ENCODE measurements around the gene SNX2.
"Not testable (repeated sequence)": the region's sequence is repeated elsewhere in the genome, so short reads cannot be mapped to it uniquely, and the experiment has no call there.

The SNX2 gene

GRCh38 chr5:122844910-122845228 is 70.0 kb downstream of the SNX2 start:
- peak overlapping the region; percentile 88 to 93 for H3K4me3 ChIP-seq (ENCODE audit: low read depth in 1 of 2, low read length in 2 of 2)
- H3K27ac ChIP-seq (ENCODE audit: low read length): peak overlapping the region; percentile 82
- H3K4me1 ChIP-seq (ENCODE audit: control insufficient read depth in 1 of 2, insufficient read depth in 2 of 2, low read length in 2 of 2): peaks cover 8 to 9% of the 10 kb centered on the region in 2 donors
- H3K36me3 ChIP-seq (ENCODE audit: control insufficient read depth in 1 of 2, insufficient read depth in 2 of 2, low read length in 2 of 2): peaks cover 0 to 6% of the 10 kb centered on the region in 2 donors
- no peaks in the 10 kb centered on the region for H3K9me3 ChIP-seq (ENCODE audit: control insufficient read depth in 1 of 2, low read length in 2 of 2)
- no peaks in the 10 kb centered on the region for H3K27me3 ChIP-seq (ENCODE audit: low read depth, low read length)

DNA sequence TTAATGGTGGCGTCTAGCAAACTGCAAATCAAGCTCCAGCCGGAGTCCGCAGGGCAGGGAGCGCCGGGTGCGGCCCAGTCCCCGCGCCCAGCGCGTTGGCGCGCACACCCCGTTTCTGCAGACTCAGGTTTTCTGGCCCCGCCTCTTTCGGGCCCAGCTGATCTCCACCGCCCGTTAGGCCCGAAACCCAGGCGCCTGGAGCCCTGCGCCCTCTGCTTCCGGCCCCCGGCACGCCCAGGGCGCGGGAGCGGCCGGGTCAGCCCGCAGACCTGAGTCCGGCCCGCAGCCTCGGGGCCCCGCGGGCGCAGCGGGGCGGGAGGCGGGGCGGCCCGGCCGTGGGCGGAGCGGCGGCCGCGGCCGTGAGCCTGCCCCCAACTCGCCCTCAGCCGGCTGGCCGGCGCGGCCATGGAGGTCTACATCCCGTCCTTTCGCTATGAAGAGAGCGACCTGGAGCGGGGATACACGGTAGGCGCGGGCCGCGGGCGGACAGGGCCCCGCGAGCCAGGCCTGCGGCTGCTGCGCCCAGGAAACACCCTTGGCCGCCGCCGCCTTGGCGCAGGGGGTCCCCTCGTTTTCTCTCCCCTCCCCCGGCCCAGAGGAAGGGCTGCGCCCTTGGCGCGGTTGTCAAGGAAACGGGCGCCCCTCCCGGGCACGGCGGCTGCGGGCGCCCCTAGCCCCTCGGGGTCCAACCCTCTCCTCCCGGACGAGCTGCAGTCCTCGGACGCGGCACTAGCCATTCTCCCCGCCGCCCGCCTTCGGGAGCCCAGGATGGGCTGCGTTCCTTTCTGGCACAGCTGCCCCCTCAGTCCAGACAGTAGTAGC is 70.6 kb downstream of the SNX2 start, which contains the start of gene SNX24:
TSS of gene SNX24 (plus strand) at position 385 of the 822 bp plus-strand sequence. CDS start at position 406, 21 bp downstream.
- Histone ChIP-seq H3K36me3 (ENCODE audit: control insufficient read depth in 1 of 2, insufficient read depth in 2 of 2, low read length in 2 of 2) (peaks cover 0 to 6% of the 10 kb centered on the region in 2 donors), H3K27me3 (ENCODE audit: low read depth, low read length) (no peaks in the 10 kb centered on the region), H3K9me3 (ENCODE audit: control insufficient read depth in 1 of 2, low read length in 2 of 2) (no peaks in the 10 kb centered on the region), H3K4me3 (ENCODE audit: low read depth in 1 of 2, low read length in 2 of 2) (peak within 1 kb of the TSS; percentile 88 to 93), H3K4me1 (ENCODE audit: control insufficient read depth in 1 of 2, insufficient read depth in 2 of 2, low read length in 2 of 2) (peaks cover 8 to 9% of the 10 kb centered on the region in 2 donors), H3K27ac (ENCODE audit: low read length) (peak within 1 kb of the TSS; percentile 82)

DNA sequence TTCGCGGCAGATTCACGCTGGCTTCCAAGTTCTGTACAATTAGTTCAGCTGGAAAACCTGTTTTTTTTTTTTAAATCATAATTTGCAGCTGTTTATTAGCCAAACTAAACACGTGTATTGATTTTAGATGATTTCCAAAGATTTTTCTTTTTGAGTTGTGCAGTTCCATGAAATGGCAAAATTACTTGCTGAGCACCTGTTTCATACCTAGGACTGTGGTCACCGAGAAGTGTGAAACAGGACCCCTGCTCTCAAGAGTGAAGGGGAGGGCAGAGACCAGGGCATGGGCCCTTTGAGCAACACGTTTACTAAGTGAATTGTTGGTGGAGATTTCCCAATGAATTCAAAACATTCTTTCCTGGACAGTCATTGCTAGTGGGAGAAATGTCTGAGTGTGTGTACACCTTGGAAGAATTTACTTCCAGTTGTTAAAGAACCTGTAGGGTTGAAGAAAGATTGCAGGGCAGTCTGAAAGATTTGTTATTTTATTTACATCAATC is 71.2 kb downstream of the SNX2 start:
- Histone ChIP-seq H3K27me3 (ENCODE audit: low read depth, low read length) (no peaks in the 10 kb centered on the region), H3K4me3 (ENCODE audit: low read depth in 1 of 2, low read length in 2 of 2) (peak overlapping the region; percentile 69 to 93), H3K4me1 (ENCODE audit: control insufficient read depth in 1 of 2, insufficient read depth in 2 of 2, low read length in 2 of 2) (peaks cover 8 to 9% of the 10 kb centered on the region in 2 donors), H3K9me3 (ENCODE audit: control insufficient read depth in 1 of 2, low read length in 2 of 2) (no peaks in the 10 kb centered on the region), H3K36me3 (ENCODE audit: control insufficient read depth in 1 of 2, insufficient read depth in 2 of 2, low read length in 2 of 2) (peaks cover 0 to 6% of the 10 kb centered on the region in 2 donors), H3K27ac (ENCODE audit: low read length) (peak overlapping the region; percentile 76)

DNA sequence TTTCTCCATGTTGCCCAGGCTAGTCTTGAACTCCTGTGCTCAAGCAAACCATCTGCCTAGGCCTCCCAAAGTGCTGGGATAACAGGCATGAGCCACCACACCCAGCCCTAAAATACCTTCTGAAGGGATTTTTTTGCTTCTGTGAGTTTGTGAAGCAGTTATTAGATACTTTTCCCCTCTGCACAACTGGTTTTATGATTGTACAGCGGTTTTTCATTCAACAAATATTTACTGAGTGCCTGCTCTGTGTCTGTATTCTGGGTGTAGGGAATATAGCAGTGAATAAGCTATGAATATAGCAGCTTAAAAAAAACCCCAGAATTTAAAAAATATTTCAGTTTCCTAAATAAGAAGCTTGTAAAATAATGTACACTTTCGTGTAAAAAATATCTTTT is 72.8 kb downstream of the SNX2 start:
- Histone ChIP-seq H3K4me3 (ENCODE audit: low read depth in 1 of 2, low read length in 2 of 2) (no peak overlapping the region), H3K9me3 (ENCODE audit: control insufficient read depth in 1 of 2, low read length in 2 of 2) (no peaks in the 10 kb centered on the region), H3K4me1 (ENCODE audit: control insufficient read depth in 1 of 2, insufficient read depth in 2 of 2, low read length in 2 of 2) (peaks cover 8 to 9% of the 10 kb centered on the region in 2 donors), H3K36me3 (ENCODE audit: control insufficient read depth in 1 of 2, insufficient read depth in 2 of 2, low read length in 2 of 2) (peaks cover 0 to 6% of the 10 kb centered on the region in 2 donors), H3K27me3 (ENCODE audit: low read depth, low read length) (no peaks in the 10 kb centered on the region), H3K27ac (ENCODE audit: low read length) (no peak overlapping the region)

DNA sequence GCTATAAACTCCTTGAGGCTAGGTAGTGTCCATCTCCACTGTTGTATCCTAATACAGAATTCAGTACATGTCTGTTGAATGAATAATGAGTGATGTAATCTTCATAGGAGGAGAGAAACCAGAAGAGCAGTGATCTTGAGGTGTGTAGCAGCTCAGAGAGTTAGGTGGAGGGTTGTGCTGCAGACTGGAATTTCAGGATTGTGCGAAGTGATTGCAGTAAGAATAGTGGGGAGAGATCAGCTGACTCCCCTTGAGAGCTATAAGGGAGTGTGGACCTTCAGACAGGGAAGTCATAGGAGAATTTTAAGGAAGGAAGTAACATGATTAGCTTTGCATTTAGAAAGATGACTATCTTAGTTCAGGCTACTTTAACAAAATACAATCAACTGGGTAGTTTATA is 74.9 kb downstream of the SNX2 start:
- peaks cover 0 to 6% of the 10 kb centered on the region in 2 donors for H3K36me3 ChIP-seq (ENCODE audit: control insufficient read depth in 1 of 2, insufficient read depth in 2 of 2, low read length in 2 of 2)
- H3K27me3 ChIP-seq (ENCODE audit: low read depth, low read length): no peaks in the 10 kb centered on the region
- peaks cover 0 to 4% of the 10 kb centered on the region in 2 donors for H3K4me1 ChIP-seq (ENCODE audit: control insufficient read depth in 1 of 2, insufficient read depth in 2 of 2, low read length in 2 of 2)
- H3K9me3 ChIP-seq (ENCODE audit: control insufficient read depth in 1 of 2, low read length in 2 of 2): no peaks in the 10 kb centered on the region
- no peak overlapping the region for H3K4me3 ChIP-seq (ENCODE audit: low read depth in 1 of 2, low read length in 2 of 2)
- H3K27ac ChIP-seq (ENCODE audit: low read length): no peak overlapping the region

DNA sequence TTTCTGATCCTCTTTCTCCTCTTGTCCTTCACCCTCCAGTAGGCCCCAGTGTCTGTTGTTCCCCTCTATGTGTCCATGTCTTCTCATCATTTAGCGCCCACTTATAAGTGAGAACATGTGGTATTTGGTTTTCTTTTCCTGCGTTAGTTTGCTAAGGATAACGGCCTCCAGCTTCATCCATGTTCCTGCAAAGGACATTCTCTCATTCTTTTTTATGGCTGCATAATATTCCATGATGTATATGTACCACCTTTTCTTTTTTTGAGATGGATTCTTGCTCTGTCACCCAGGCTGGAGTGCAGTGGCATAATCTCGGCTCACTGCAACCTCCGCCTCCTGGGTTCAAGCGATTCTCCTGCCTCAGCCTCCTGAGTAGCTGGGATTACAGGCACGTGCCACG is 82.7 kb downstream of the SNX2 start:
- H3K36me3 ChIP-seq (ENCODE audit: control insufficient read depth in 1 of 2, insufficient read depth in 2 of 2, low read length in 2 of 2); H3K27me3 ChIP-seq (ENCODE audit: low read depth, low read length); H3K4me3 ChIP-seq (ENCODE audit: low read depth in 1 of 2, low read length in 2 of 2); H3K4me1 ChIP-seq (ENCODE audit: control insufficient read depth in 1 of 2, insufficient read depth in 2 of 2, low read length in 2 of 2); H3K9me3 ChIP-seq (ENCODE audit: control insufficient read depth in 1 of 2, low read length in 2 of 2); H3K27ac ChIP-seq (ENCODE audit: low read length): not testable (repeated sequence)

GRCh38 chr5:122858451-122858850 is 83.6 kb downstream of the SNX2 start:
- Histone ChIP-seq H3K9me3 (ENCODE audit: control insufficient read depth in 1 of 2, low read length in 2 of 2) (no peaks in the 10 kb centered on the region), H3K4me3 (ENCODE audit: low read depth in 1 of 2, low read length in 2 of 2) (no peak overlapping the region), H3K27me3 (ENCODE audit: low read depth, low read length) (no peaks in the 10 kb centered on the region)

GRCh38 chr5:122863240-122863639 is 88.4 kb downstream of the SNX2 start:
- H3K27me3 ChIP-seq (ENCODE audit: low read depth, low read length): no peaks in the 10 kb centered on the region
- H3K27ac ChIP-seq (ENCODE audit: low read length): no peak overlapping the region
- no peak overlapping the region for H3K4me3 ChIP-seq (ENCODE audit: low read depth in 1 of 2, low read length in 2 of 2)
- H3K9me3 ChIP-seq (ENCODE audit: control insufficient read depth in 1 of 2, low read length in 2 of 2): peaks cover 0 to 1% of the 10 kb centered on the region in 2 donors
- peaks cover 0 to 3% of the 10 kb centered on the region in 2 donors for H3K36me3 ChIP-seq (ENCODE audit: control insufficient read depth in 1 of 2, insufficient read depth in 2 of 2, low read length in 2 of 2)
- no peaks in the 10 kb centered on the region for H3K4me1 ChIP-seq (ENCODE audit: control insufficient read depth in 1 of 2, insufficient read depth in 2 of 2, low read length in 2 of 2)

More at GRCh38 chr5:122858451-122858850, 83.6 kb downstream of the SNX2 start:
- H3K27ac ChIP-seq (ENCODE audit: low read length): no peak overlapping the region
- H3K36me3 ChIP-seq (ENCODE audit: control insufficient read depth in 1 of 2, insufficient read depth in 2 of 2, low read length in 2 of 2): no peaks in the 10 kb centered on the region
- no peaks in the 10 kb centered on the region for H3K4me1 ChIP-seq (ENCODE audit: control insufficient read depth in 1 of 2, insufficient read depth in 2 of 2, low read length in 2 of 2)

- Histone ChIP-seq H3K4me1 (ENCODE audit: control insufficient read depth in 1 of 2, insufficient read depth in 2 of 2, low read length in 2 of 2) (no peaks in the 10 kb centered on the region), H3K4me3 (ENCODE audit: low read depth in 1 of 2, low read length in 2 of 2) (no peak overlapping the region), H3K36me3 (ENCODE audit: control insufficient read depth in 1 of 2, insufficient read depth in 2 of 2, low read length in 2 of 2) (peaks cover 0 to 7% of the 10 kb centered on the region in 2 donors), H3K27me3 (ENCODE audit: low read depth, low read length) (no peaks in the 10 kb centered on the region), H3K9me3 (ENCODE audit: control insufficient read depth in 1 of 2, low read length in 2 of 2) (peaks cover 0 to 4% of the 10 kb centered on the region in 2 donors), H3K27ac (ENCODE audit: low read length) (no peak overlapping the region)
Measured at GRCh38 chr5:122863721-122864120, 88.8 kb downstream of the SNX2 start.

DNA sequence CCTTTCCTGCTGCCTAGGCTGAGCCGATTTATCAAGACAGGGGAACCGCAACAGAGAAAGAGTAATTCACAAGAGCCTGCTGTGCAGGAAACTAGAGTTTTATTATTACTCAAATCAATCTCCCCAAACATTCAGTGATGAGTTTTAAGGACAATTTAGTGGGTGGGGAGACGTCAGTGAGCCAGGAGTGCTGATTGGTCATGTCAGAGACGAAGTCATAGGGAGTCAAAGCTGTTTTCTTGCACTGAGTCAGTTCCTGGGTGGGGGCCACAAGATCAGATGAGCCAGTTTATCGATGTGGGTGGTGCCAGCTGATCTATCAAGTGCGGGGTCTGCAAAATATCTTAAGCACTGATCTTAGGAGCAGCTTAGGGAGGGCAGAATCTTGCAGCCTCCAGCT is 89.5 kb downstream of the SNX2 start:
- H3K4me3 ChIP-seq (ENCODE audit: low read depth in 1 of 2, low read length in 2 of 2): no peak overlapping the region
- peaks cover 0 to 8% of the 10 kb centered on the region in 2 donors for H3K36me3 ChIP-seq (ENCODE audit: control insufficient read depth in 1 of 2, insufficient read depth in 2 of 2, low read length in 2 of 2)
- no peaks in the 10 kb centered on the region for H3K4me1 ChIP-seq (ENCODE audit: control insufficient read depth in 1 of 2, insufficient read depth in 2 of 2, low read length in 2 of 2)
- no peak overlapping the region for H3K27ac ChIP-seq (ENCODE audit: low read length)
- peaks cover 0 to 4% of the 10 kb centered on the region in 2 donors for H3K9me3 ChIP-seq (ENCODE audit: control insufficient read depth in 1 of 2, low read length in 2 of 2)
- H3K27me3 ChIP-seq (ENCODE audit: low read depth, low read length): no peaks in the 10 kb centered on the region

DNA sequence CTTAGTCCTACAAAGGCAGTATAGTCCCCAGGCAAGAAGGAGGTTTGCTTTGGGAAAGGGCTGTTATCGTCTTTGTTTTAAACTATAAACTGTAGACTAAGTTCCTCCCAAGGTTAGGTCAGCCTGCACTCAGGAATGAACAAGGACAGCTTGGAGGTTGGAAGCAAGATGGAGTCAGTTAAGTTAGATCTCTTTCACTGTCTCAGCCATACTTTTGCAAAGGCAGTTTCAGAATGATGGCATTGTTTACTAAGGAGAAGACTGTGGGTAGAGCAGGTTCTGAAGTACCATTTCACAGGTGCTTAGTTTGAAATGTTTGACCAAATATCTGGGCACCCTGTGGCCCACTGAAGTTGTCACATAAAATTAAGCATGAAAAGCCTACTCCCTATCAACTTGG is 90.0 kb downstream of the SNX2 start:
- Histone ChIP-seq H3K4me1 (ENCODE audit: control insufficient read depth in 1 of 2, insufficient read depth in 2 of 2, low read length in 2 of 2) (no peaks in the 10 kb centered on the region), H3K4me3 (ENCODE audit: low read depth in 1 of 2, low read length in 2 of 2) (no peak overlapping the region), H3K9me3 (ENCODE audit: control insufficient read depth in 1 of 2, low read length in 2 of 2) (peaks cover 0 to 4% of the 10 kb centered on the region in 2 donors), H3K27ac (ENCODE audit: low read length) (no peak overlapping the region), H3K27me3 (ENCODE audit: low read depth, low read length) (no peaks in the 10 kb centered on the region), H3K36me3 (ENCODE audit: control insufficient read depth in 1 of 2, insufficient read depth in 2 of 2, low read length in 2 of 2) (peaks cover 0 to 8% of the 10 kb centered on the region in 2 donors)
